GM18519 (cell line): ENCODE measurements around the gene SLC39A2.
"Not testable (repeated sequence)": the region's sequence is repeated elsewhere in the genome, so short reads cannot be mapped to it uniquely, and the experiment has no call there.

Experiments used
- ATAC-seq: cut with Tn5 transposase; IDR thresholded peaks from one replicate; pipeline ENCODE4 v1.9.1; 2021; ENCODE audit warnings: mild to moderate bottlenecking, moderate library complexity; ENCODE audit not compliant: unreplicated experiment, low FRiP score

Gene SLC39A2

GRCh38 chr14:20998674-20999366 is at the start of gene SLC39A2:
SLC39A2 (plus strand) TSS chr14:20999293; CDS start chr14:20999447, 154 bp downstream.
- no peak for ATAC-seq

GRCh38 chr14:20954736-20955537 is 44.2 kb upstream of the SLC39A2 start, which contains the start of gene RNASE2:
RNASE2 (plus strand) TSS chr14:20955487; CDS start chr14:20955772, 285 bp downstream.
- not testable (repeated sequence) for ATAC-seq

GRCh38 chr14:20955538-20955873 is 43.6 kb upstream of the SLC39A2 start:
- ATAC-seq, result not testable (repeated sequence)

GRCh38 chr14:20956376-20956976 is 42.6 kb upstream of the SLC39A2 start:
- ATAC-seq, result no peak

GRCh38 chr14:20958946-20959345 is 40.1 kb upstream of the SLC39A2 start:
- ATAC-seq, result not testable (repeated sequence)

GRCh38 chr14:20969336-20969735 is 29.8 kb upstream of the SLC39A2 start:
- no peak for ATAC-seq

GRCh38 chr14:20970647-20970982 is 28.5 kb upstream of the SLC39A2 start:
- ATAC-seq, result no peak

- peak; percentile 64 for ATAC-seq
These were observed 27.9 kb upstream of the SLC39A2 start for GRCh38 chr14:20970983-20971704.

GRCh38 chr14:20971705-20972021 is 27.4 kb upstream of the SLC39A2 start:
- ATAC-seq, result no peak

GRCh38 chr14:20973501-20973900 is 25.6 kb upstream of the SLC39A2 start:
- ATAC-seq, result no peak

GRCh38 chr14:20976291-20976690 is 22.8 kb upstream of the SLC39A2 start:
- no peak for ATAC-seq

- ATAC-seq, result no peak
These were observed 20.4 kb upstream of the SLC39A2 start for GRCh38 chr14:20978687-20979086.

- no peak for ATAC-seq
These were observed 18.2 kb upstream of the SLC39A2 start for GRCh38 chr14:20980906-20981305.

GRCh38 chr14:20982646-20983369 is 16.3 kb upstream of the SLC39A2 start:
- no peak for ATAC-seq

- not testable (repeated sequence) for ATAC-seq
These were observed 13.4 kb upstream of the SLC39A2 start for GRCh38 chr14:20985650-20986049.

GRCh38 chr14:20986811-20987210 is 12.3 kb upstream of the SLC39A2 start:
- ATAC-seq, result no peak

- no peak for ATAC-seq
These were observed 10.2 kb upstream of the SLC39A2 start for GRCh38 chr14:20988717-20989470.

GRCh38 chr14:20989471-20989786 is 9.7 kb upstream of the SLC39A2 start:
- ATAC-seq, result no peak

- peak; percentile 90 for ATAC-seq
These were observed 9.1 kb upstream of the SLC39A2 start, which contains the start of gene METTL17 for GRCh38 chr14:20989787-20990600. METTL17 (plus strand) TSS chr14:20989980; CDS start chr14:20990003, 23 bp downstream.
